Activated T-helper 1 cell treated with Interleukin-2 at 50 U/mL for 16 hours (primary cell): Measurements from ENCODE around the gene CCDC60.

Experiments
- DNase-seq: peaks from one replicate; pipeline ENCODE4 v3.0.0-alpha.2; 2020; ENCODE audit warnings: low read depth

Gene CCDC60

GRCh38 chr12:119447126-119447525 is 112.6 kb downstream of the CCDC60 start:
- no peak for DNase-seq

- DNase-seq, result no peak
These were observed 113.1 kb downstream of the CCDC60 start for GRCh38 chr12:119447618-119448017.

- no peak for DNase-seq
These were observed 114.1 kb downstream of the CCDC60 start for GRCh38 chr12:119448611-119449131.

GRCh38 chr12:119450771-119451170 is 116.2 kb downstream of the CCDC60 start:
- DNase-seq, result no peak

GRCh38 chr12:119456824-119457223 is 122.3 kb downstream of the CCDC60 start:
- DNase-seq, result no peak

GRCh38 chr12:119457271-119457670 is 122.7 kb downstream of the CCDC60 start:
- no peak for DNase-seq

- DNase-seq, result no peak
These were observed 125.0 kb downstream of the CCDC60 start for GRCh38 chr12:119459481-119459880.

- no peak for DNase-seq
These were observed 126.3 kb downstream of the CCDC60 start for GRCh38 chr12:119460876-119461275.

- DNase-seq, result no peak
These were observed 127.2 kb downstream of the CCDC60 start for GRCh38 chr12:119461636-119462214.

- no peak for DNase-seq
These were observed 128.8 kb downstream of the CCDC60 start for GRCh38 chr12:119463211-119463926.

GRCh38 chr12:119468296-119468695 is 133.8 kb downstream of the CCDC60 start:
- DNase-seq, result no peak

- no peak for DNase-seq
These were observed 141.1 kb downstream of the CCDC60 start for GRCh38 chr12:119475650-119476049.

- DNase-seq, result no peak
These were observed 142.4 kb downstream of the CCDC60 start for GRCh38 chr12:119476951-119477350.

- DNase-seq, result no peak
These were observed 144.6 kb downstream of the CCDC60 start for GRCh38 chr12:119479121-119479561.

- DNase-seq, result no peak
These were observed 146.0 kb downstream of the CCDC60 start for GRCh38 chr12:119480551-119480950.

- no peak for DNase-seq
These were observed 152.1 kb downstream of the CCDC60 start for GRCh38 chr12:119486599-119487154.

GRCh38 chr12:119491814-119492213 is 157.3 kb downstream of the CCDC60 start:
- DNase-seq, result no peak

- no peak for DNase-seq
These were observed 165.7 kb downstream of the CCDC60 start for GRCh38 chr12:119500209-119500608.

- DNase-seq, result no peak
These were observed 166.5 kb downstream of the CCDC60 start for GRCh38 chr12:119501052-119501451.

GRCh38 chr12:119505001-119505400 is 170.5 kb downstream of the CCDC60 start:
- no peak for DNase-seq

GRCh38 chr12:119512772-119513497 is 178.4 kb downstream of the CCDC60 start:
- no peak for DNase-seq

GRCh38 chr12:119528241-119528640 is 193.7 kb downstream of the CCDC60 start:
- no peak for DNase-seq

GRCh38 chr12:119540476-119540875 is 205.9 kb downstream of the CCDC60 start:
- no peak for DNase-seq
